KG1 (cell line): ENCODE data around the gene GRPEL2.
"Not testable (repeated sequence)": the region's sequence is repeated elsewhere in the genome, so short reads cannot be mapped to it uniquely, and the experiment has no call there.

Experiments used
- DNase-seq: peaks from one replicate; lab custom pipeline; 2025; lab: John Stamatoyannopoulos, UW

The GRPEL2 gene

DNA sequence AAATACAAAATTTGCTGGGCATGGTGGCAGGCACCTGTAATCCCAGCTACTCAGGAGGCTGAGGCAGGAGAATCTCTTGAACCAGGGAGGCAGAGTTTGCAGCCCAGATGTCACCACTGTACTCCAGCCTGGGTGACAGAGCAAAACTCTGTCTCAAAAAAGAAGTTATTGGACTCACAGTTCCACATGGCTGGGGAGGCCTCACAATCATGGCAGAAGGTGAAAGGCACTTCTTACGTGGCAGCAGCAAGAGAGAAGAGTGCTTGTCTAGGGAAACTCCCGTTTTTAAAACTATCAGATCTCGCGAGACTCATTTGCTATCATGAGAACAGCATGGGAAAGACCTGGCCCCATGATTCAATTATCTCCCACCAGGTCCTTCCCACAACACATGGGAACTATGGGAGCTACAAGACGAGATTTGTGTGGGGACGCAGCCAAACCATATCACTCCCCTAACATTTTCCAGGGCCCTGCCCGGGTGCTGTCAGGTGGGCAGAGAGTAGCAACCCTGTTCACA, 53.5 kb downstream of the GRPEL2 start:
- not testable (repeated sequence) for DNase-seq

DNA sequence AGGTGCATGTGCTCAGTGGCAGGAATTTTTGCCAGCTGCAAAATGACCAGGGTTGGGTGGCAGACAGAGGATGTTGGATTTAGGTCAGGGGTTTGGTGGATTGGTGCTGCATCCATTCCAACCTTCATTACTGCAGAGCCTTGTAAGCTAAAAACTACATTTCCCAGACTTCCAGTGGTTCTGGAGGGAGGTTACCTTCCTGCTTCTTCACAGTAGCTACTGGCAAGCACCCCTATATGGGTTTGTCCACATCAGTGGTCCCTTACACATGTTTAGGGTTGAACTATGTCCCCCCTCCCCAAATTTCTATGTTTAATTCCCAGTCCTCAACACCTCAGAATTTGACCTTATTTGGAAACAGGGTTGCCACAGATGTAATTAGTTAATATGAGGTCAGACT, 54.5 kb downstream of the GRPEL2 start:
- no peak for DNase-seq

DNA sequence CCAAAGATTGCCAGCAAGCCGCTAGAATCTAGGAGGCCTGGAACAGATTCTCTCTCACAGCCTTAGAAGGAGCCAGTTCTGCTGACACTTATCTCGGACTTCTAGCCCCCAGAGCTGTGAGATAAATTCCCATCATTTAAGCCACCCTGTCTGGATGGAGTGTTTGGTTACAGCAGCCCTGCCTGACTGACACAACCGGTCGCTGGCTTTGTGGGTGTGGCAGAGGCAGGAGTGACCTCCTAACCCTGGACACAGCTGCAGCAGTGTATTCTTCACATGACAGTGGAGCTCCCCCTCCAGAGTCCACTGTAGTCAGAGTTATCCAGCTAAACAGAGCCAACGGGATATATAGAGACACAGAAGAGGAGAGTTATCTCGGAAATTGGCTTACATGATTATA, 55.0 kb downstream of the GRPEL2 start:
- no peak for DNase-seq

DNA sequence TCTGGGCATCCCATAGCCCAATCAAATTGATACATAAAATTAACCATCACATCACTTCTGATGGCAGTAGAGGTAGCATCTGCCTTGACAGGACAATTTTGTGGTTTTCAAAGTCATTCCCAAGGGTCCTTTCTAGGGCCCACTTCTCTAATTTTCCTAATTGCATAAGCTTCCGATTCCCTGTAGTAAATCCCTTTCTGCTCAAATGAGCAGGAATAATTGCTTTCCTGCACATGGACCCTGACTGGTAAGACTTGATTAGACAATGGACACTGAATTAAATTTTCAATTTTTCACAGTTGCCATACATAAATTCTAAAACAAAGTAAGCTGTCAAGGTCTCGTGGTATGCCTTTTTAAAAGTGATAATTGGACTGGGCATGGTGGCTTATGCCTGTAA, 55.8 kb downstream of the GRPEL2 start:
- DNase-seq, result no peak

DNA sequence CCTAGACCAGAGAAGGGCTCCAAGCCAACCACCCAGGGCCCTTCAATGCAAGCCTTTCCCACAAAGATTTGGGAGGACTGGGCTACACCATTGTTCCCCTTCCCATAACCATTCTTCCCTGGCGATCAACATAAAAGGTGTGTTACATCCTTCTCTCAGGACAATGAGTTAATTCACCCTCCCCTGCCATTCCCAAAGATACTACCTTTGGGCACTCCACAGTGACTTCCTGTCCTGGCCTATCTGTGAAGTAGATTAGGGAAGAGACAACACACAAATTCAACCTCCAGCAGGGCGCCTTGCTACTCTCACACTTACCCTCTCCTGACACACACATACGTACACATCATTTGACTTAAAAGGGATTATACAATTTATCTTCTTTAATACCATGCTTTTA, 57.0 kb downstream of the GRPEL2 start:
- DNase-seq, result no peak
